ENCODE data around the gene HNRNPDL. TPM values are rescaled to one million over a fixed set of nuclear protein-coding genes. Genes with fewer than 3 reads are reported as not detected.
A peak's percentile ranks its signal among the peaks of the same experiment; 100 is the strongest.

HNRNPDL gene
- total RNA-seq, 1 donor from 2014 or later: 582 TPM

GRCh38 chr4:82428969-82429727 is 1.1 kb downstream of the HNRNPDL start:
- Mint-ChIP-seq H3K9me3 (no peaks in the 10 kb centered on the region), H3K4me3 (peak overlapping the region; percentile 99), H3K4me1 (peaks cover 73% of the 10 kb centered on the region), H3K27me3 (ENCODE audit: low read depth) (peaks cover 17% of the 10 kb centered on the region), H3K27ac (ENCODE audit: unreplicated experiment) (peak overlapping the region; percentile 100), H3K36me3 (ENCODE audit: low read depth) (peaks cover 49% of the 10 kb centered on the region)
- TF ChIP-seq, protein P1, sequence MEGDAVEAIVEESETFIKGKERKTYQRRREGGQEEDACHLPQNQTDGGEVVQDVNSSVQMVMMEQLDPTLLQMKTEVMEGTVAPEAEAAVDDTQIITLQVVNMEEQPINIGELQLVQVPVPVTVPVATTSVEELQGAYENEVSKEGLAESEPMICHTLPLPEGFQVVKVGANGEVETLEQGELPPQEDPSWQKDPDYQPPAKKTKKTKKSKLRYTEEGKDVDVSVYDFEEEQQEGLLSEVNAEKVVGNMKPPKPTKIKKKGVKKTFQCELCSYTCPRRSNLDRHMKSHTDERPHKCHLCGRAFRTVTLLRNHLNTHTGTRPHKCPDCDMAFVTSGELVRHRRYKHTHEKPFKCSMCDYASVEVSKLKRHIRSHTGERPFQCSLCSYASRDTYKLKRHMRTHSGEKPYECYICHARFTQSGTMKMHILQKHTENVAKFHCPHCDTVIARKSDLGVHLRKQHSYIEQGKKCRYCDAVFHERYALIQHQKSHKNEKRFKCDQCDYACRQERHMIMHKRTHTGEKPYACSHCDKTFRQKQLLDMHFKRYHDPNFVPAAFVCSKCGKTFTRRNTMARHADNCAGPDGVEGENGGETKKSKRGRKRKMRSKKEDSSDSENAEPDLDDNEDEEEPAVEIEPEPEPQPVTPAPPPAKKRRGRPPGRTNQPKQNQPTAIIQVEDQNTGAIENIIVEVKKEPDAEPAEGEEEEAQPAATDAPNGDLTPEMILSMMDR (conservative IDR thresholded peaks at IDR 0.05): peak; percentile 98
- DNase-seq (ENCODE audit: low read depth, low spot score): peak; percentile 93

- peaks cover 51% of the 10 kb centered on the region for H3K36me3 Mint-ChIP-seq (ENCODE audit: low read depth)
- peak overlapping the region; percentile 98 for H3K27ac Mint-ChIP-seq (ENCODE audit: unreplicated experiment)
- TF ChIP-seq, protein P1 (conservative IDR thresholded peaks at IDR 0.05): no peak
- peaks cover 17% of the 10 kb centered on the region for H3K27me3 Mint-ChIP-seq (ENCODE audit: low read depth)
- DNase-seq (ENCODE audit: low read depth, low spot score): no peak
- no peaks in the 10 kb centered on the region for H3K9me3 Mint-ChIP-seq
- H3K4me3 Mint-ChIP-seq: peak overlapping the region; percentile 99
- H3K4me1 Mint-ChIP-seq: peaks cover 70% of the 10 kb centered on the region
Observed at GRCh38 chr4:82428526-82428968, 1.7 kb downstream of the HNRNPDL start.

DNA sequence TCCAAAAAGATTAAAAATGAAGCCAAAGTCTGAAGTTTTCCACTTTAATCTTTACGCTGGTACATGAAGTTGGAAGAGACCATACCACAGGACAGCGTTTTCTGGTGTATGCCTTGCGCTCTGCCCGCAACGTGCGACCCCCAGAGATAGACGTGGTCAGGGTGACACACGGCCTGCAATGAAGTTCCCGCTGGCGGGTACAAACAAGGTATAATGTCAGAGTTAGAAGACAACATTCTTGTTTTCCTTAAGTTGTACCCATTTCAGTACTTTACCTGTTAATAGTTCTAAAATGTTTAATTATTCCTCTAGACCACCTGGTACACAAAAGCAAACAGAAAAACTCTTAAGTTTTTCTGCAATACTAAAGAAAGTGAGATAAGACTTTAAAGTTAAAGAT is 4.8 kb downstream of the HNRNPDL start:
- H3K27me3 Mint-ChIP-seq (ENCODE audit: low read depth): peaks cover 18% of the 10 kb centered on the region
- peaks cover 52% of the 10 kb centered on the region for H3K4me1 Mint-ChIP-seq
- no peak for DNase-seq (ENCODE audit: low read depth, low spot score)
- no peaks in the 10 kb centered on the region for H3K9me3 Mint-ChIP-seq
- TF ChIP-seq, protein P1 (conservative IDR thresholded peaks at IDR 0.05): no peak
- H3K4me3 Mint-ChIP-seq: peak overlapping the region; percentile 99
- peaks cover 61% of the 10 kb centered on the region for H3K36me3 Mint-ChIP-seq (ENCODE audit: low read depth)
- no peak overlapping the region for H3K27ac Mint-ChIP-seq (ENCODE audit: unreplicated experiment)

DNA sequence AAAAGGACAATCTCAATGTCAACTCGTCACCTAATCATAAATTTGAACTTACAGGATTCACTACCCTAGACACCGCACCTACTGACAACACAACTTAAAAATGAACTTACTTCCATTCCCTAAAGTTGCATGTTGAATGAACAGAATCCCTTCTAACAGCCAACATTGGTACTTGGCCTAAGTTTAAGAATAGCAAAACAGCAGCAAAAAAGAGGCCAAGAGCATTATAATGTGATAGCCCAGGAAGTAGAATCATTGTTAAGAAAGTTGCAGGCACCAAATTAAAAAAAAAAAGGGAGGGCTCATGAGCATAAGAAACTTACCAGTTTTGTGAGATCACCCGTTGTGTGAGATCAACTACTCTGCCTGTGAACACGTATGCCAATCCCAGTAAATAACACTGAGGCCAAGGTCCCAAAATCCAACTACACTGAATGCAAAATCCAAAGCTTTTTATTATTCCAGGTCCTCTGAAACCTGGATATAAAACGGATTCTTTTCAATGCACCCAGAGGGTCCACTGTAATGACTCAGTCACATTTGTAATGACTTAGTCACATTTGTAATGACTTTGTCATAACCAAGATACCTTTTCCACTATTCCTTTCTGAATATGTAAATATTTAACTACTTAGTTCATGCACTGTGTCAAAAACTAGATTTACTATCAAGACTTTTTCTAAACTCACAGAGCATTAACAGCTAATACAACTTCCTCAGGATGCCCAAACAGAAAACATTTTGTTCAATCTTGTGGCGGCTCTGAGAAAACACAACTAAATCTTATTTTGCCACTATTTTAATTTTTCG is 6.8 kb downstream of the HNRNPDL start:
- TF ChIP-seq, protein P1 (conservative IDR thresholded peaks at IDR 0.05): no peak
- H3K4me3 Mint-ChIP-seq: peak overlapping the region; percentile 99
- H3K4me1 Mint-ChIP-seq: peaks cover 48% of the 10 kb centered on the region
- H3K27ac Mint-ChIP-seq (ENCODE audit: unreplicated experiment): no peak overlapping the region
- peaks cover 55% of the 10 kb centered on the region for H3K36me3 Mint-ChIP-seq (ENCODE audit: low read depth)
- peaks cover 2% of the 10 kb centered on the region for H3K9me3 Mint-ChIP-seq
- no peak for DNase-seq (ENCODE audit: low read depth, low spot score)
- H3K27me3 Mint-ChIP-seq (ENCODE audit: low read depth): peaks cover 20% of the 10 kb centered on the region

GRCh38 chr4:82422616-82423015 is 7.6 kb downstream of the HNRNPDL start:
- peaks cover 46% of the 10 kb centered on the region for H3K36me3 Mint-ChIP-seq (ENCODE audit: low read depth)
- peak overlapping the region; percentile 71 for H3K4me3 Mint-ChIP-seq
- TF ChIP-seq, protein P1 (conservative IDR thresholded peaks at IDR 0.05): no peak
- H3K27ac Mint-ChIP-seq (ENCODE audit: unreplicated experiment): no peak overlapping the region
- peaks cover 42% of the 10 kb centered on the region for H3K4me1 Mint-ChIP-seq
- DNase-seq (ENCODE audit: low read depth, low spot score): no peak
- H3K27me3 Mint-ChIP-seq (ENCODE audit: low read depth): peaks cover 26% of the 10 kb centered on the region
- H3K9me3 Mint-ChIP-seq: peaks cover 2% of the 10 kb centered on the region

Measured in neural crest cell (in vitro differentiated cells).